ENCODE measurements around the gene FAHD1. TPM values are rescaled to one million over a fixed set of nuclear protein-coding genes. Genes with fewer than 3 reads are reported as not detected.
A peak's percentile ranks its signal among the peaks of the same experiment; 100 is the strongest.

Gene FAHD1
- total and polyA plus RNA-seq, 2 donors from 2014 or later: 36.4 to 108 TPM

DNA sequence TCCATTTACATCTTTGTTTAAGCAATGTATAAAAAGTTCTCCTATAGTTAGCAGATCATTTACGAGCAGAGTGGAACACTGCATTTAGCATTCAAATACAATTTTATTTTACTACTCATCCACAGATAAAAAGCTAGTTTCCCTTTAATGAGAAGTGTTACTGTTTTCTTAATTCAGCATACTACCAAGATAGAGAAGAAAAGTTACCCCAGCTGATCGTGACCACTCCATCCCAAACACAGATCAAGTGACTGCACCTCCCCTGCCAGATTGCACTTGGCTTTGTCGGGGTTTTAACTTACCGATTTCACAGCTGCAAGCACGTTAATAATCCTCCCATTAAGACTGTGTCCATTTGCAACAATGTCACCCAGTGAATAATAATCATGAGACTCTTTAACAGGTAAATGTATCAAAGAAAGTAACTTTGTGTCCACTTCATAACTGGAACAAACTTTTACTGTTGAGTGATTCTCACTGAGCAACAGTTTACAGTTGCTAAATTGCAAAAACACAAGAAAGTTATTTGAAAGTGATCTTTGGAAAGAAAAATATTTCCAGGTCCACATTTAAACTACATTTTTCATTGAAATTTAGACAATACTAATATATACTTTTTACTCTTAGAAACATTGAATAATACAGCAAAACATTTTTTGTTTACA, 30.6 kb downstream of the FAHD1 start:
- Histone ChIP-seq H3K36me3 (ENCODE audit: control insufficient read depth in 2 of 3, insufficient read depth in 3 of 3, low read length in 3 of 3) (no peaks in the 10 kb centered on the region), H3K27me3 (ENCODE audit: control insufficient read depth, insufficient read depth, low read length) (peaks cover 4% of the 10 kb centered on the region), H3K27ac (ENCODE audit: low read depth in 2 of 2, low read length in 2 of 2) (no peak overlapping the region), H3K9me3 (ENCODE audit: control insufficient read depth in 2 of 3, insufficient read depth in 1 of 3, low read length in 3 of 3) (no peaks in the 10 kb centered on the region), H3K9ac (ENCODE audit: low read length in 3 of 3) (no peak overlapping the region), H3K4me1 (ENCODE audit: control insufficient read depth in 2 of 3, insufficient read depth in 2 of 3, low read depth in 1 of 3, low read length in 3 of 3) (peaks cover 0 to 4% (median 0%) of the 10 kb centered on the region in 3 donors), H3K4me3 (ENCODE audit: low read length in 3 of 3) (peak overlapping the region in 1 of 3 donors; percentile 20)
- no peak for DNase-seq
- FAIRE-seq: no peak
- TF ChIP-seq, protein P1, sequence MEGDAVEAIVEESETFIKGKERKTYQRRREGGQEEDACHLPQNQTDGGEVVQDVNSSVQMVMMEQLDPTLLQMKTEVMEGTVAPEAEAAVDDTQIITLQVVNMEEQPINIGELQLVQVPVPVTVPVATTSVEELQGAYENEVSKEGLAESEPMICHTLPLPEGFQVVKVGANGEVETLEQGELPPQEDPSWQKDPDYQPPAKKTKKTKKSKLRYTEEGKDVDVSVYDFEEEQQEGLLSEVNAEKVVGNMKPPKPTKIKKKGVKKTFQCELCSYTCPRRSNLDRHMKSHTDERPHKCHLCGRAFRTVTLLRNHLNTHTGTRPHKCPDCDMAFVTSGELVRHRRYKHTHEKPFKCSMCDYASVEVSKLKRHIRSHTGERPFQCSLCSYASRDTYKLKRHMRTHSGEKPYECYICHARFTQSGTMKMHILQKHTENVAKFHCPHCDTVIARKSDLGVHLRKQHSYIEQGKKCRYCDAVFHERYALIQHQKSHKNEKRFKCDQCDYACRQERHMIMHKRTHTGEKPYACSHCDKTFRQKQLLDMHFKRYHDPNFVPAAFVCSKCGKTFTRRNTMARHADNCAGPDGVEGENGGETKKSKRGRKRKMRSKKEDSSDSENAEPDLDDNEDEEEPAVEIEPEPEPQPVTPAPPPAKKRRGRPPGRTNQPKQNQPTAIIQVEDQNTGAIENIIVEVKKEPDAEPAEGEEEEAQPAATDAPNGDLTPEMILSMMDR (IDR thresholded peaks at IDR 0.05; ENCODE audit: borderline replicate concordance, extremely low read depth, insufficient read depth): no peak
- intact Hi-C loops (cut with DNase I): loop anchor here (10.0 kb wide), 1 partner anchor 67 kb away; no protein-coding TSS in a partner anchor

DNA sequence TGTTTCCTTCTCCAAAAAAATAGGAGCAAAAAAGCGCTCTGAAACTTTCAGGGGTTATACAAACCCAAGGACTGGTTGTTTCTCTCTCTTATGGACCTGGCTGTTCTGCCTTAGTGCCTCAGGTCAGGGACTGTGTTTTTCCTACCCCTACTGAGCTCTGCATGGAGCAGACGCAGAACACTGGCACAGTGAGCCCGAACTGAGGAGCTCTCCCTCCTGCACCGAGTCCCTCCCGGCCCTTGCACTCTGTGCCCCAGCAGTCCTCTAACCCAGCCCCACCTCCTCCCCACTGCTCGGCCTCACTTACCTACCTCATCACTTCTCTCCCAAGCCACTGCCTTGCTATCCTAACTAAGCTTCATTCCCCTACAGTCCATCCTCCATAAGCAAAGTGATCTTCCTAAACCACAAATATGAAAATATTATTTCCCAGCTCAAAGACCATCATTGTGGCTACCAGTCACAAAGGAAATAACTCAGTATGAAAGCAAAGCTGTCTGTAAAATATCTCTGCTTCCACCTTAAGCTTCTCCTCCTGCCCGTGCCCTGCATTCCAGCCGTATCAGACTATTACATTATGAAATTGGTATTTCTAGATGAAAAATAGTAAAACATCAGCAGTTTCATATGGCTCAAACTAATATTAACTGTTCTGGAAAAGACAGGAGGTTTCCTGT, 31.3 kb downstream of the FAHD1 start:
- Histone ChIP-seq H3K27ac (ENCODE audit: low read depth in 2 of 2, low read length in 2 of 2) (no peak overlapping the region), H3K4me3 (ENCODE audit: low read length in 3 of 3) (peak overlapping the region in 1 of 3 donors; percentile 20), H3K9ac (ENCODE audit: low read length in 3 of 3) (no peak overlapping the region), H3K9me3 (ENCODE audit: control insufficient read depth in 2 of 3, insufficient read depth in 1 of 3, low read length in 3 of 3) (no peaks in the 10 kb centered on the region), H3K36me3 (ENCODE audit: control insufficient read depth in 2 of 3, insufficient read depth in 3 of 3, low read length in 3 of 3) (no peaks in the 10 kb centered on the region), H3K27me3 (ENCODE audit: control insufficient read depth, insufficient read depth, low read length) (peaks cover 4% of the 10 kb centered on the region), H3K4me1 (ENCODE audit: control insufficient read depth in 2 of 3, insufficient read depth in 2 of 3, low read depth in 1 of 3, low read length in 3 of 3) (peaks cover 0 to 4% (median 0%) of the 10 kb centered on the region in 3 donors)
- FAIRE-seq: no peak
- intact Hi-C loops (cut with DNase I): loop anchor here (10.0 kb wide), 1 partner anchor 66 kb away; no protein-coding TSS in a partner anchor
- peak in 1 of 5 donors; percentile 7 for DNase-seq
- TF ChIP-seq, protein P1 (IDR thresholded peaks at IDR 0.05; ENCODE audit: borderline replicate concordance, extremely low read depth, insufficient read depth): no peak

DNA sequence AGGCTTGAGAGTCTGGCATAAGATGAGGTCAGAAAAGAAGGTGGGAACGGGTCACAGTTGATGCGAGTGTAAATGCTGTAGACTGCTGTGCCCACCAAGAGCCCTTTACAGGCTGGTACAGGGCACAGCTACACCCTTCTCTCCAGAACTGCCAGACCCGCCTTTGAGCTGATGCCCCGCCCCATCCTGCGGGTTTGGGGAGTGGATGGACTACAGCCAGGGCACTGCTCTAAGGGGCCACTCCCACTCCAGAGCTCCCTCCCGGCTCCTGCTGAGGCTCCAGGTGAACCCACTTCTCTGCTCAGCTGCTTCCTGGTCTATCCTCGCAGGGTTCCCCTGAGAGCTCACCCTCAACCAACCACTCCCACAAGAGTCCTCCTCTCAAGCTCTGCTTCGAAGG, 32.6 kb downstream of the FAHD1 start:
- H3K27ac ChIP-seq (ENCODE audit: low read depth in 2 of 2, low read length in 2 of 2): no peak overlapping the region
- DNase-seq (no peak), FAIRE-seq (no peak)
- TF ChIP-seq, protein P1 (IDR thresholded peaks at IDR 0.05; ENCODE audit: borderline replicate concordance, extremely low read depth, insufficient read depth): no peak
- intact Hi-C loops (cut with DNase I): loop anchor here (10.0 kb wide), 1 partner anchor 65 kb away; no protein-coding TSS in a partner anchor
- H3K36me3 ChIP-seq (ENCODE audit: control insufficient read depth in 2 of 3, insufficient read depth in 3 of 3, low read length in 3 of 3): no peaks in the 10 kb centered on the region
- peaks cover 4% of the 10 kb centered on the region for H3K27me3 ChIP-seq (ENCODE audit: control insufficient read depth, insufficient read depth, low read length)
- no peak overlapping the region for H3K9ac ChIP-seq (ENCODE audit: low read length in 3 of 3)
- no peaks in the 10 kb centered on the region for H3K9me3 ChIP-seq (ENCODE audit: control insufficient read depth in 2 of 3, insufficient read depth in 1 of 3, low read length in 3 of 3)
- peaks cover 0 to 4% (median 0%) of the 10 kb centered on the region in 3 donors for H3K4me1 ChIP-seq (ENCODE audit: control insufficient read depth in 2 of 3, insufficient read depth in 2 of 3, low read depth in 1 of 3, low read length in 3 of 3)
- H3K4me3 ChIP-seq (ENCODE audit: low read length in 3 of 3): no peak overlapping the region

Measured in kidney (tissue), 14 donors.